ENCODE measurements around the gene NAALADL2.

Gene NAALADL2

DNA sequence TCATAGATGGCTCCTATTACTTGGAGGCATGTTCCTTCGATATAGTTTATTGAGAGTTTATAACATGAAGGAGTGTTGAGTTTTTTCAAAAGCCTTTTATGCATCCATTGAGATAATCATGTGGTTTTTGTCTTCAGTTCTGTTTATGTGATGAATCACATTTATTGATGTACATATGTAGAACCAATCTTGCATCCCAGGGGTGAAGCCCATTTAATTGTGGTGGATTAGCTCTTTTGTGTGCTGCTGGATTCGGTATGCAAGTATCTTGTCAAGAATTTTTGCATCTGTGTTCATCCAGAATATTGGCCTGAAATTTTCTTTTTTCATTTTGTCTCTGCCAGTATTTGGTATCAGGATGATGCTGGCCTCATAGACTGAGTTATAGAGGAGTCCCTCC lies 81.0 kb downstream of the NAALADL2 start:
- TF ChIP-seq, protein P1, sequence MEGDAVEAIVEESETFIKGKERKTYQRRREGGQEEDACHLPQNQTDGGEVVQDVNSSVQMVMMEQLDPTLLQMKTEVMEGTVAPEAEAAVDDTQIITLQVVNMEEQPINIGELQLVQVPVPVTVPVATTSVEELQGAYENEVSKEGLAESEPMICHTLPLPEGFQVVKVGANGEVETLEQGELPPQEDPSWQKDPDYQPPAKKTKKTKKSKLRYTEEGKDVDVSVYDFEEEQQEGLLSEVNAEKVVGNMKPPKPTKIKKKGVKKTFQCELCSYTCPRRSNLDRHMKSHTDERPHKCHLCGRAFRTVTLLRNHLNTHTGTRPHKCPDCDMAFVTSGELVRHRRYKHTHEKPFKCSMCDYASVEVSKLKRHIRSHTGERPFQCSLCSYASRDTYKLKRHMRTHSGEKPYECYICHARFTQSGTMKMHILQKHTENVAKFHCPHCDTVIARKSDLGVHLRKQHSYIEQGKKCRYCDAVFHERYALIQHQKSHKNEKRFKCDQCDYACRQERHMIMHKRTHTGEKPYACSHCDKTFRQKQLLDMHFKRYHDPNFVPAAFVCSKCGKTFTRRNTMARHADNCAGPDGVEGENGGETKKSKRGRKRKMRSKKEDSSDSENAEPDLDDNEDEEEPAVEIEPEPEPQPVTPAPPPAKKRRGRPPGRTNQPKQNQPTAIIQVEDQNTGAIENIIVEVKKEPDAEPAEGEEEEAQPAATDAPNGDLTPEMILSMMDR (IDR thresholded peaks at IDR 0.05) = no peak

DNA sequence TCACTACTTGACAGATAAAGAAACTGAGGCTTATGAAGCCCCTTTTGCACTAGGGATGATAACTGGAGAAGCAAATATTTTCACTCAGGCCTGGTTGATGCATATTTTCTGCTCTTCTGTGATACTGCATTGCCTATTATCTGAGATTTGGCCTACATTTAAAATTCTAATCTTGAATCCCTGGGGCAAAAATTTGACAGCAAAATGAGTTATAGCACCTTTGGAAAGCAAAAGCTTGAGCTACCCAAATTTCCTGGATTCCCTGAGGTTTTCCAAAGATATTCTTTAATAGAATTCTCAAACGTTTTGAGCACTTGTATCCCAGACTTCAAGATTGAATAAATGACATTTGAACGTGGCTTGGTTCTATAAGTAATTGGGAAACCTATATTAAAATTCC lies 86.1 kb downstream of the NAALADL2 start:
- TF ChIP-seq, protein P1 (IDR thresholded peaks at IDR 0.05) = no peak

DNA sequence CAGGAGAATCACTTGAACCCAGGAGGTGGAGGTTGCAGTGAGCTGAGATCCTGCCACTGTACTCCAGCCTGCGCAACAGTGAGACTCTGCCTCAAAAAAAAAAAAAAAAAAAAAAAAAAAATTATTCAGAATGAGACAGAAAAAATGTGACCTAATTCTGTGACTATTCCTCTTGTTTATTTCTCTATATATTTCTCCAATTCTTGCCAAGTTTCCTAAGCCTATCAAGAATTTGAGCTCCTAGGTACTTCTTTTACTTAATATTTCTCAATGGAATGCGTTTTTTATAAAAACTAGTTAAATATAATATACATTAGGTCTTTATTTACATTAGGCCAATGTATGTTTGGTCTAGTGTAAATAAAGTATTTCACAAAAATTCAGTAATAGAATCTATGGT lies 86.8 kb downstream of the NAALADL2 start:
- TF ChIP-seq, protein P1 (IDR thresholded peaks at IDR 0.05) = no peak

DNA sequence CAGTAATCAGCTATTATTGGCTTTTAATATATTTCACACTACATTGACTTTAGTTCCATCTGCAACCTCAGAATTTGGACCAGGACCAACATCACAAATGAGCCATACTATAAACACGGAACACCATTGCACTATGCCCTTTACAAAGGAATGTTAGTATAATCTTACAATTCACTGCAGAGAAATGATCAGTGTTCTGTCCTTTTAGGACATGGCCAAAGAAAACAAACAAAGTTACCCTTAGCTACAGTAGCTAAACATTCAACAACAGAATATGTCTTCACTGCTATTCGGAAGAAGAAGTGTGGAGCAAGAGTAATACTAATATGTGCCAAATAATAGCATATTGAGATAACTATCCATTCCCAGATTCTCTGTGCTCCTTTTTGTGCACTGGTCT lies 90.4 kb downstream of the NAALADL2 start:
- TF ChIP-seq, protein P1 (IDR thresholded peaks at IDR 0.05) = no peak

DNA sequence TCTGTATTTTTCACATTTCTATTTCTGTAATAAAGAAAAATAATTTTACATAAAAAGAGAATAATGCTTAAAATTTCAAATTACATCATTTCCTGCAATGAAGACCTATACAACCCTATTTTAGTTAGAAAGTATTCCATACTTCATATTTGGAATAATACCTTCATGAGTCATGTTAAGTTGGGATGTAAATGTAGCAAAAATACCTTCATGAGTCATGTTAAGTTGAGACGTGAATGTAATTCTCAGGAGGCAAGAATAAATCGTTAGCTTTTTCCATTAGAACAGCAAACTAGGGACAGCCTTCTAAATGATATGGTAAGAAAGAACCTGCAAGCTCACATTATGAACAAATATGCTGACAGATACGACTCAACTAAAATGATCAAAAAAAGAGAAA lies 91.9 kb downstream of the NAALADL2 start:
- TF ChIP-seq, protein P1 (IDR thresholded peaks at IDR 0.05) = no peak

DNA sequence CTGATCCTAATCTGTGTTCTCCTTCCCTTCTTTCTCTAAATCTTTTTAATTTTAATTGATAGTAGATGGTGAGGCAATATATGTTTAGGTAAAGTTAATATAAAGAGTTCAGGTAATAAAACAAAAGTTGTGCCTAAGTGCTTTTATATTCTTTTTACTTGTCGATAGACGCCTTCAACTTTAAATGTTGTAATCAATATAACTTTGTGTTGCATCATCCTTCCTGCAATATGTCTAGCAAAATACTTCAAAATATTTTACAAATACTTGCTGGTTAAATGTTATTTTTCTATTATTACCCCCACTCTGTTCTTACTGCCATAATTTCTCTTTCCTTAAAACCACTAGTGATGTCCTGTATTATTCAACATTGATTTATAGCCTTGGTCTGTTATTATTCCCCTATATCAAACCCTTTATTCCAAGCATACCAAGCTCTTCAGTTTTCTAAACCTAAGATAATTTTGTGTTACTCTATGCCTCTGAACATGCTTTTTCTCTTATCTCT lies 92.4 kb downstream of the NAALADL2 start:
- TF ChIP-seq, protein P1 (IDR thresholded peaks at IDR 0.05) = no peak

DNA sequence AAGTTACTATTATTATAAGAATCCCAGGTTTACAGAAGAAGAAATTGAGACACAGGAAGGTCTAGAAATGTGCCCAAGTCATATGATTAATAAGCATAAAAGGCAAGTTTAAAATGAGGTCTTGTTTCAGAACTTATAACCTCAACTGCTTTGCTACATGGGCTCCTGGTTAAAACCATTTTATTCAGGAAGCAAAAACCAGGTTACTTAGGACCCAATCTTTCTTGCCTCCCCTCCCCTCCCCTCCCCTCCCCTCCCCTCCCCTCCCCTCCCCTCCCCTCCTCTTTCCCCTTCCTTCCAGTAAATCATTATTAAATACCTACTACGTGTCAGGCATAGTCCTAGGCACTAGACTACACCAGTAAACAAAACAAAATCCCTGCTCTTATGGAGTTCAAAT lies 93.9 kb downstream of the NAALADL2 start:
- TF ChIP-seq, protein P1 (IDR thresholded peaks at IDR 0.05) = no peak

DNA sequence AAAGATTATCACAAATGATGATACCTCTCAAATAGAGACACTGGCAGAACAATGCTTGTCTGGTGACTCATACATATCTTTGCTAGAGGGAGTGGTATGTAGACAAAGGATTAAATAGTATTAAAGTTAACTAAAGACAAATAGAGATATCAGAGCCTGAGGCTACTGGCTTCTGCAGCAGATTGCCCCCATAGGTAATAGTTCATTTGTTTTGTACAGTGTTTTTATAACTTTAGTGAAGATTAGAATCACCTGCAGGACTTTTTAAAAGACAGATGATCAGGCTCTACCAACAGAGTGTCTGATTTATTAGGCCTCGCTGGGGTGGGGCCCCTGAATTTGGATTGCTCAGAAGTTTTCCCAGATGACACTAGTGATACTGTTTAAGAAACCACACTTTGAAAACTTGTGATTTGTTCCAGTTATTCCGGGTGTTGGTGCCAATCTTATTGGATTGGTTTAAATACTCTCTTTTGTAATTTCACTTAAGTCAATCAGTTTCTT lies 96.4 kb downstream of the NAALADL2 start:
- TF ChIP-seq, protein P1 (IDR thresholded peaks at IDR 0.05) = no peak
